Activated naive CD8-positive, alpha-beta T cell treated with anti-CD3 and anti-CD28 coated beads, Interleukin-2, amount 50 U/mL, for 24 hours (primary cell): Measurements from ENCODE around the gene FBXL13.
A peak's percentile ranks its signal among the peaks of the same experiment; 100 is the strongest.
"Not testable (repeated sequence)": the region's sequence is repeated elsewhere in the genome, so short reads cannot be mapped to it uniquely, and the experiment has no call there.

Experiments used
- ATAC-seq: fragments of 150-1000 bp; cut with Tn5 transposase; one replicate; pipeline ENCODE4 v1.10.0; 2021
- DNase-seq: peaks from one replicate; pipeline ENCODE4 v3.0.0; 2021
- H3K27ac Mint-ChIP-seq: one replicate; pipeline ENCODE4 v1.8.0; 2021; ENCODE audit warnings: mild to moderate bottlenecking, mixed read lengths
- H3K27me3 Mint-ChIP-seq: one replicate; pipeline ENCODE4 v1.8.0; 2021; ENCODE audit warnings: mixed read lengths
- H3K36me3 Mint-ChIP-seq: one replicate; pipeline ENCODE4 v1.8.0; 2021; ENCODE audit warnings: low read depth, mixed read lengths
- H3K4me1 Mint-ChIP-seq: one replicate; pipeline ENCODE4 v1.8.0; 2021; ENCODE audit warnings: mixed read lengths
- H3K4me3 Mint-ChIP-seq: one replicate; pipeline ENCODE4 v1.8.0; 2021; ENCODE audit warnings: mild to moderate bottlenecking, moderate library complexity, mixed read lengths
- H3K9me3 Mint-ChIP-seq: one replicate; pipeline ENCODE4 v1.8.0; 2021; ENCODE audit warnings: mixed read lengths

The FBXL13 gene

DNA sequence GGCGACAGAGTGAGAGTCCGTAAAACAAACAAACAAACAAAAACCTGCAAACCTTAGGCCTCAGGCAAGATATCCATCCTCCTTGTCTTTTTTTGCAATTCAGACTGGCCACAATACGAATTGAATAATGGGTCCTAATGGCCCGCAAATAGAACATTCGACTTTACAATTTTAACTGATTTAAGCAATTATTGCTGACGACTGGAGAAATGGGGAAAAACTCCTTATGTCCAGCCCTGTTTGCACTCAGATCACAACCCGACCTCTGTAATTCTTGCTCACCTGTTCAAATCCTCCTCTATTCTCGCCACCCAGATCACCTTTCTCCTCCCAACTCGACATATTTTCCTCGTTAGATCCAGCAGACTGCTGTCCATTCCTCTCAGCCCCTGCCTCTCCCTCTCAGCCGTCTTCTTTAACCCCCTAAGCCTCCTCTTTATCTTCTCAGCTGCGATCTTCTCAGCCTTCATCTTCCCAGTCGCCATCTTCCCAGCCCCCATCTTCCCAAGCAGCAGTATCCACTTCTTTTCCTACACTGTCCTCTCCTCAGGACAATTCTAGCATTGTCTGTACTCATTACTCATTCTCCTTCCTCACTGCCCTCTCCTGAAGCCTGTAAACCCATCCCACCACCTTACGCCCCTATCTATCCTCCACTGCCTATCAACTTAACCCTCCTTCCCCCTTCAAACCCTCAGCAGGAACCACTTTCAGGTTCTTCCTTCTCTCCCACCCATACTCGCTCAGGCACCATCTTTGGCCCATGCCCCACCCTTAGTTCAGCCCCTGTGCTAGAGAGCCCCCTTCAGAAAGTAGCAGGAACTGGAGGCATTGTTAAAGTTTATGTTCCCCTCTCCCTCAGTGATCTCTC is 100.0 kb downstream of the FBXL13 start:
- Mint-ChIP-seq H3K9me3 (no peaks in the 10 kb centered on the region), H3K4me1 (no peaks in the 10 kb centered on the region), H3K4me3 (no peak overlapping the region), H3K27ac (no peak overlapping the region), H3K36me3 (no peaks in the 10 kb centered on the region), H3K27me3 (no peaks in the 10 kb centered on the region)
- ATAC-seq, result peak; percentile 15
- DNase-seq, result no peak

DNA sequence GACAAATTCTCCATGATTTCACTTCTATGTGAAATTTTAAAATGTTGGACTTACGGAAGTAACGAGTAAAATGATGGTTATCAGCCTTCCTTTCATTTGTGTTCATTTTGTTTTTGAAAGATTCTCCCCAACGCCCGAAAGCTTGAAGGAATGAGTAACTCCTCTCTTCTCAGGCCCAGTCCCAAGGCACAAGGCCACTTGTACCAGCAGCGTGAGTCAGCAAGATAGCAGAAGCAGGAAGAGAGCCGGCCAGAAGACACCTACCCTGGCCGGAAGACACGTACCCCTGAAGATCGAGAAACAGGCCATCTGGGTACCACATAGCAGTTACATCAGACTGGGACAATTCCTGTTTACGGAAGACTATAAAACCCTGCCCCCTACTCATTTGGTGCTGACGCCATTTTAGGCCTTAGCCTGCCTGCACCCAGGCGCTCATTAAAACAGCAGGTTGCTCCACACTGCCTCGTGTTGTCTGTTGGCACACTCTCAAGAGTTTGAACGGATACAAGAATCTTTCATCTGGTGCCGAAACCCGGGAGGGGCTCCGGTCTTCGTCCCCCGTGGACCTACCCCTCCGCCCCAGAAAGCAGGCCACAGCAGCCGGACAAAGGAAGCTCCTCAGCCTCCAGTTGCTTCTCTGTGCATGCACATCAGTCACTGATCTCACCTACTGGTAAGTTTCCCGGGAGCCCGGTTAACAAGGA is 101.3 kb downstream of the FBXL13 start:
- Mint-ChIP-seq H3K4me1 (no peaks in the 10 kb centered on the region), H3K36me3 (no peaks in the 10 kb centered on the region), H3K27me3 (no peaks in the 10 kb centered on the region)

DNA sequence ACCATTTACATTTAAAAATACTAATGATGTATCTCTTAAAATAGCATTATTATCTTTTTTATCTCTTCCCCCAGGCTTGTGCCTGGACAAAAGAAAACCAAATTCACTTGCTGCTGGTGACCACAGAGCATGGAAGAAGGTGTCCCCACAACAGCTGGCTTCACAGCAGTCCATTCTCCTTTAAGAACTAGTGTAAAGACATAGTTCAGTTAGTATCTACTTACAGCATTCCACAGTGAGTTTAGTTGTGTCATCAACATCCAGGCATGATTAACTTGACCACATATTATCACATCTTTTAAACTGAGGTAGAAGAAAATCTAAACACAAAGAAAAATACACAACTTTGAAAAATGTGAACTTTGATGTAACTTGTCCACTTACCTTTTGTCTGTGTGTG is 106.8 kb downstream of the FBXL13 start:
- H3K4me1 Mint-ChIP-seq, result no peaks in the 10 kb centered on the region
- no peaks in the 10 kb centered on the region for H3K27me3 Mint-ChIP-seq
- no peaks in the 10 kb centered on the region for H3K9me3 Mint-ChIP-seq
- no peak for ATAC-seq
- H3K27ac Mint-ChIP-seq, result no peak overlapping the region
- no peaks in the 10 kb centered on the region for H3K36me3 Mint-ChIP-seq
- no peak for DNase-seq
- no peak overlapping the region for H3K4me3 Mint-ChIP-seq

More for the DNA sequence above, 101.3 kb downstream of the FBXL13 start:
- Mint-ChIP-seq H3K4me3 (no peak overlapping the region), H3K27ac (no peak overlapping the region), H3K9me3 (no peaks in the 10 kb centered on the region)
- DNase-seq (no peak), ATAC-seq (no peak)

DNA sequence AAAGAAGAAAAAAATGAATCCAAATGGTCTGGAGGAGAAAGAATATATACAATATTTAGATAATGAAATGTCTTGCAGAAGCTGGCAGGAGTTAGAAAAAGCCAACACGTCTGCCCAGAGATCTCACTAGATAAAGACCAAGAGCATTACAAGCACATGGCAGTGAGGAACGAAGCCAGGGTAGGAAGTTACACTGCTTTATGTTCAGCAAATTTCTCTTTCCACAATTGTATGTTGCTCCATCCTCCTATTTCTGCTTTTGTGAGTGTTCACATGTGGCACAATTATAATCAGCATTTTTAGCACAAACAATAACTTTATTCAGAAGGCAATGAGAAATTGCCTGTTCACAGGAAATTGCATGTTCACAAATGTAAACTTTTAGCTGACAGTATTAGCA is 108.1 kb downstream of the FBXL13 start:
- no peaks in the 10 kb centered on the region for H3K9me3 Mint-ChIP-seq
- H3K27me3 Mint-ChIP-seq, result no peaks in the 10 kb centered on the region
- DNase-seq (no peak), ATAC-seq (no peak)
- H3K4me1 Mint-ChIP-seq, result no peaks in the 10 kb centered on the region
- H3K36me3 Mint-ChIP-seq, result no peaks in the 10 kb centered on the region
- no peak overlapping the region for H3K27ac Mint-ChIP-seq
- H3K4me3 Mint-ChIP-seq, result no peak overlapping the region

DNA sequence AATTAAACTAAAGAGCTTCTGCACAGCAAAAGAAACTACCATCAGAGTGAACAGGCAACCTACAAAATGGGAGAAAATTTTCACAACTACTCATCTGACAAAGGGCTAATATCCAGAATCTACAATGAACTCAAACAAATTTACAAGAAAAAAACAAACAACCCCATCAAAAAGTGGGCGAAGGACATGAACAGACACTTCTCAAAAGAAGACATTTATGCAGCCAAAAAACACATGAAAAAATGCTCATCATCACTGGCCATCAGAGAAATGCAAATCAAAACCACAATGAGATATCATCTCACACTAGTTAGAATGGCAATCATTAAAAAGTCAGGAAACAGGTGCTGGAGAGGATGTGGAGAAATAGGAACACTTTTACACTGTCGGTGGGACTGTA is 112.6 kb downstream of the FBXL13 start:
- H3K4me1 Mint-ChIP-seq, H3K36me3 Mint-ChIP-seq, DNase-seq, H3K27ac Mint-ChIP-seq, H3K27me3 Mint-ChIP-seq, H3K4me3 Mint-ChIP-seq, H3K9me3 Mint-ChIP-seq, ATAC-seq: not testable (repeated sequence)

DNA sequence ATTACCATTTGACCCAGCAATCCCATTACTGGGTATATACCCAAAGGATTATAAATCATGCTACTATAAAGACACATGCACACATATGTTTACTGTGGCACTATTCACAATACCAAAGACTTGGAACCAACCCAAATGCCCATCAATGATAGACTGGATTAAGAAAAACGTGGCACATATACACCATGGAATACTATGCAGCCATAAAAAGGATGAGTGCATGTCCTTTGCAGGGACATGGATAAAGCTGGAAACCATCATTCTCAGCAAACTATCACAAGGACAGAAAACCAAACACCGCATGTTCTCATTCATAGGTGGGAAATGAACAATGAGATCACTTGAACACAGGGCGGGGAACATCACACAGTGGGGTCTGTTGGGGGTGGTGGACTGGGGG is 116.6 kb downstream of the FBXL13 start:
- H3K4me1 Mint-ChIP-seq, H3K27ac Mint-ChIP-seq, ATAC-seq, H3K4me3 Mint-ChIP-seq, DNase-seq, H3K27me3 Mint-ChIP-seq, H3K36me3 Mint-ChIP-seq: not testable (repeated sequence)
- peaks cover 24% of the 10 kb centered on the region for H3K9me3 Mint-ChIP-seq

DNA sequence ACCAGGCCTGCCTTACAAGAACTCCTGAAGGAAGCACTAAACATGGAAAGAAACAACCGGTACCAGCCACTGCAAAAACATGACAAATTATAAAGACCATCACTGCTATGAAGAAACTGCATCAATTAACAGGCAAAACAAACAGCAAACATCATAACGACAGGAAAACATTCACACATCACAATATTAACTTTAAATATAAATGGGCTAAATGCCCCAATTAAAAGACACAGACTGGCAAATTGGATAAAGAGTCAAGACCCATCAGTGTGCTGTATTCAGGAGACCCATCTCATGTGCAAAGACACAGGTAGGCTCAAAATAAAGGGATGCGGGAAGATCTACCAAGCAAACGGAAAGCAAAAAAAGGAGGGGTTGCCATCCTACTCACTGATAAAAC is 120.2 kb downstream of the FBXL13 start:
- H3K4me1 Mint-ChIP-seq, DNase-seq, H3K36me3 Mint-ChIP-seq, H3K4me3 Mint-ChIP-seq, ATAC-seq, H3K27ac Mint-ChIP-seq, H3K27me3 Mint-ChIP-seq: not testable (repeated sequence)
- peaks cover 31% of the 10 kb centered on the region for H3K9me3 Mint-ChIP-seq

DNA sequence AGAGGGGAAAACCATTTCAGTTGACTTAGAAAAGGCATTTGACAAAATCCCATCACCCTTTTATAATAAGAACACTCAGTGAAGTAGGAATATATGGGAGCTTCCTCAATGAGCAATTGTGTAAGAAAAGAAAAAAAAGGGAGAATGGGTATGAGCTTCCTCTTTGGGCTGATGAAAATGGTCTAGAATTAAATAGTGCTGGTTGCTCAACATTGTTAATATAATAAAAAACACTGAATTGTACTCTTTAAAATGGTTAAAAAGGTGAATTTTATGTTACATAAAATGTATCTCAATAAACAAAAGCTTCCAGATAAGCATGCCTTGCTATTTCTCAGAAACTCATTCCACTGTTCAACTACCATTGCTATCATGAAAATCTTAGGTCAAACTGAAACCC is 121.2 kb downstream of the FBXL13 start:
- no peak for DNase-seq

DNA sequence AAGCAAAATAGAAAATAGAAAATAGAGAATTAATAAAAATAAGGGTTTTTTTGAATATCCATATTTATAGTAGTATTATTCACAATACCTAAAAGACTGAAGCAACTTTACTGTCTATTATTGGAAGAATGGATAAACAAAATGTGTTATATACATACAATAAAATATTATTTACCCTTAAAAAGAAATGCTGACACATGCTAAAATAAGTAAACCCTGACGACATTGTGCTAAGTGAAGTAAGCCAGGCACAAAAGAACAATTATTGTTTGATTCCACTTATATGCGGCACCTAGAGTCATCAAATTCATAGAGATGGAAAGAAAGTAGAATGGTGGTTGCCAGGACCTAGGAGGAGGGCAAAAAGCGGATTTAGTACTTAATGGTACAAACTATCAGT is 122.8 kb downstream of the FBXL13 start:
- DNase-seq (no peak), ATAC-seq (no peak)
- Mint-ChIP-seq H3K9me3 (peaks cover 25% of the 10 kb centered on the region), H3K27ac (no peak overlapping the region), H3K27me3 (no peaks in the 10 kb centered on the region), H3K4me1 (no peaks in the 10 kb centered on the region), H3K4me3 (no peak overlapping the region), H3K36me3 (peaks cover 1% of the 10 kb centered on the region)

More for the DNA sequence above, 121.2 kb downstream of the FBXL13 start:
- H3K27me3 Mint-ChIP-seq, result no peaks in the 10 kb centered on the region
- peaks cover 1% of the 10 kb centered on the region for H3K36me3 Mint-ChIP-seq
- no peak overlapping the region for H3K27ac Mint-ChIP-seq
- H3K4me1 Mint-ChIP-seq, result no peaks in the 10 kb centered on the region
- ATAC-seq, result no peak
- peaks cover 31% of the 10 kb centered on the region for H3K9me3 Mint-ChIP-seq
- no peak overlapping the region for H3K4me3 Mint-ChIP-seq

DNA sequence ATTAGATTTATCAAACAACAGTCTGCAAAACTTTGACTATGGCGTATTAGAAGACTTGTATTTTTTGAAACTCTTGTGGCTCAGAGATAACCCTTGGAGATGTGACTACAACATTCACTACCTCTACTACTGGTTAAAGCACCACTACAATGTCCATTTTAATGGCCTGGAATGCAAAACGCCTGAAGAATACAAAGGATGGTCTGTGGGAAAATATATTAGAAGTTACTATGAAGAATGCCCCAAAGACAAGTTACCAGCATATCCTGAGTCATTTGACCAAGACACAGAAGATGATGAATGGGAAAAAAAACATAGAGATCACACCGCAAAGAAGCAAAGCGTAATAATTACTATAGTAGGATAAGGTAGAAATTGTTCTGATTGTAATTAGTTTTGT is 130.4 kb downstream of the FBXL13 start:
- no peaks in the 10 kb centered on the region for H3K9me3 Mint-ChIP-seq
- H3K27me3 Mint-ChIP-seq, result no peaks in the 10 kb centered on the region
- no peaks in the 10 kb centered on the region for H3K4me1 Mint-ChIP-seq
- H3K4me3 Mint-ChIP-seq, result no peak overlapping the region
- DNase-seq (no peak), ATAC-seq (no peak)
- no peak overlapping the region for H3K27ac Mint-ChIP-seq
- no peaks in the 10 kb centered on the region for H3K36me3 Mint-ChIP-seq

DNA sequence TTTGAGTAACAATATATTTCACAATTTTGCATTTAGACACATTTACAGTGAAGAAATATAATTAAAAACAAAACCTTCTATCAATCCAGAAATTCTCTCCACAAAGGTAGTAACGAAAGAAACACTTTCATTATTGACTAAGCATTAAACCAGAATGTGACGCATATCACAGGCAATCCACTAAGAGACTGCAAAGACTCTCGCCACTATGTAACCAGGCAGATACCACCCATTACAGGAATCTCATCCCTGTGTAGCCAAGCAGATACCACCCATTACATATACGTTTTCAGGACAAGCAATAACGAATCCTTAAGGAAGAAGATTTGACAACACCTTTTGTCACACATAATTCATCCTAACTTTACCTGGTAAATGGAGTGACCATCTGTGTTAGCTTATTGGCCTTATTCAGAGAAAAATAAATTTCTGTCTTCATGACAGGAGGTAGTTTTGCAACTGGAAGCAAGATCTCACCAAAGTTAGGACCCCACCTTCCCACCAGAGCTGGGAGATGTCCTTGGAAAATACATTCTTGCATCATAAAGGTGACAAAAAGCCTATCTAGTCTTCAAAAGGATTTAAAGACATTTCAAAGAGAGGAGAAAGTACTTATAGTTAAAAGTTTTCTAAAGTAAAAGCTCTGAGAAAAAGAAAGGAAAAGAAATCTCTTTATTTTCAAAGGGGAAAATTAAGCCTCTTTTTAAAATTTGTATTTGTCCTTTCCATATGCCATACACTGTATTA is 131.0 kb downstream of the FBXL13 start:
- Mint-ChIP-seq H3K4me1 (no peaks in the 10 kb centered on the region), H3K36me3 (no peaks in the 10 kb centered on the region), H3K4me3 (no peak overlapping the region), H3K27me3 (no peaks in the 10 kb centered on the region), H3K27ac (no peak overlapping the region), H3K9me3 (no peaks in the 10 kb centered on the region)
- DNase-seq, result no peak
- ATAC-seq, result no peak

DNA sequence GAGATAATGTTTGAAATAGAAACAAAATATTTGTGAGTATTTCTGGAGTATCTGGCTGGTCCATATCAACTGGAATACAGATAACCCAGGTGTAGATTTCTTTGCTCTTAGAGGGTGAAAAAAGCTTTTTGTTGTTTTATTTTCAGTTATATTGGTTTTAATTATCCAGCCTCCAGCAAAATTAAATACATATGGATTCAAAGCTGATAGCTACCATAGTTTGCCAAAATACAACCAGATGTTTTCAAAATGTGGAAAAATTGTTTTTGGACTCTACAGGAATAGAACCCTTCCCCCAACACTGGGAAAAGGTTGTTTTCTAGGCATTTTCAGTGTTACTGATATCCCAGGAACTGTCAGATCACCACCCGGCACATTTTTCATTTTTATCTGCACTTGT is 131.7 kb downstream of the FBXL13 start:
- Mint-ChIP-seq H3K36me3 (no peaks in the 10 kb centered on the region), H3K9me3 (no peaks in the 10 kb centered on the region), H3K4me3 (no peak overlapping the region), H3K27me3 (no peaks in the 10 kb centered on the region), H3K27ac (no peak overlapping the region), H3K4me1 (no peaks in the 10 kb centered on the region)
- no peak for DNase-seq
- ATAC-seq, result no peak

DNA sequence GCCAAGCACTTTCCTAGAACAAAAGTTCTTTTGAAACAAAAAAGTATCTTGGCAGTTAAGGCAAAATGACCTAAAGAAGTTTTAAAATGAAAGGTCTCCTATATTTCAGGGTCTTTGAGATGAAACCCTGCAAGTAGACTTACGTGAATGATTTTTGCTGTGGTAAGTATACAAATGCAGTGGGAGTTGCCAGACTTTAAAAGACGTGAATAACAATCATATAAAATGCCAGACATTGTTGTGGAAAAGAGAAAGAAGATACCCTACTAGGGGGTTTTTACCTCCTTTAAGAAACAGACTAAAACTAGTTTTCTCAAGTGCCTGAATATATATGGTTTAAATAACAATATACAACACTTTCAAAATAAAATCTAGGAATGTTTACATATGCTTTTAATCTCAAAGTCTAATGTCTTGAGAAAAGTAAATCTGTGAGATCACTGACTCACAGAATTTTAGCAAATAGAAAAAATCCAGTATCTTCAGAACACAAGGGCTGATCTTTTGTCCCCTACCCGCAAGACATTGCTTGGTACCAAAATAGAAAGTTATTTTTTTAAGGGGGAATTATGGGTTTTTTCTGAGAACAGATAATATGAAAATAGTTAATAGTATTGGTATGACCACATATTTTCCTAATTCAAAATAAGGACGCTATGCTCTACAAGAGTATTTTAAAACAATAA is 132.3 kb downstream of the FBXL13 start:
- no peaks in the 10 kb centered on the region for H3K27me3 Mint-ChIP-seq
- no peak overlapping the region for H3K4me3 Mint-ChIP-seq
- no peaks in the 10 kb centered on the region for H3K9me3 Mint-ChIP-seq
- DNase-seq (no peak), ATAC-seq (no peak)
- no peak overlapping the region for H3K27ac Mint-ChIP-seq
- H3K36me3 Mint-ChIP-seq, result no peaks in the 10 kb centered on the region
- H3K4me1 Mint-ChIP-seq, result no peaks in the 10 kb centered on the region

DNA sequence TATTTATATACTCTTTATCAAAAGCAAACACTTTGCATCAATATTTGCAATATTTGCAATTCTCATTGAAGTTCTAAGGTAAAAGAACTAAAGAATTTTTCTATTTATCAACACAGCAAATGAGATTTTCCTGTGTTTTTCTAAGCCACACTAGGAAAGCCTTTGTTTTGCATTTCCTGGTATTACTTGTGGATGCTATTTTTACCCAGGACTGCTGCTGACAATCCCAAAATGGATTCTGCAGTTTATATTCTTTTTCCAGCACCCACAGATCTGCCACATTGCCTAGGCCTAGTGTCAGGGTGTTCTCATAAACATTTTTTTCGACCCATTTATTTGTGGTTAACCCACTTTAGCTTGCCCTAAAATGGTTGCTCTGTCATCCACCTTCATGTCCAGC is 135.9 kb downstream of the FBXL13 start:
- no peak for ATAC-seq
- no peaks in the 10 kb centered on the region for H3K36me3 Mint-ChIP-seq
- no peaks in the 10 kb centered on the region for H3K4me1 Mint-ChIP-seq
- no peak overlapping the region for H3K4me3 Mint-ChIP-seq
- H3K27me3 Mint-ChIP-seq, result no peaks in the 10 kb centered on the region
- H3K27ac Mint-ChIP-seq, result no peak overlapping the region
- DNase-seq, result no peak
- H3K9me3 Mint-ChIP-seq, result no peaks in the 10 kb centered on the region
